Right atrium auricular region (tissue), 2 donors: ENCODE results near the gene MTREX. TPM values are rescaled to one million over a fixed set of nuclear protein-coding genes. Genes with fewer than 3 reads are reported as not detected.

Experiments
- DNase-seq: peaks from one replicate; pipeline ENCODE4 v3.0.0-alpha.2; 2019; ENCODE audit warnings: low spot score
- H3K27ac ChIP-seq, 2 donors: fragments of 200-600 bp; sonication (generic); 1 replicate in 1 of 2; 2 replicates in 1 of 2; pipeline ENCODE4 v1.5.1; 2016 to 2019
- H3K27me3 ChIP-seq, 2 donors: fragments of 200-600 bp; sonication (generic); one replicate each; pipeline versions ENCODE4 v1.5.1 to v1.6.0; 2017 to 2019
- H3K36me3 ChIP-seq: fragments of 200-600 bp; sonication (generic); one replicate; pipeline ENCODE4 v1.5.1; 2016
- H3K4me1 ChIP-seq, 2 donors: fragments of 200-600 bp; sonication (generic); one replicate each; pipeline versions ENCODE4 v1.5.1 to v1.6.0; 2017 to 2019
- H3K4me3 ChIP-seq, 2 donors: fragments of 200-600 bp; sonication (generic); 1 replicate in 1 of 2; 2 replicates in 1 of 2; pipeline ENCODE4 v1.5.1; 2017 to 2019; ENCODE audit warnings: mild to moderate bottlenecking in 1 of 2, moderate library complexity in 1 of 2
- H3K9me3 ChIP-seq, 2 donors: fragments of 200-600 bp; sonication (generic); one replicate each; pipeline ENCODE4 v1.5.1; 2019
- total RNA-seq, 2 donors: library from RNA; depleted of rRNA; stranded (reverse); fragments of >200 nt; gene quantifications; one replicate each; pipeline ENCODE4 v1.1.0, GENCODE V29; 2016
- TF ChIP-seq, protein P1 (sequence below), 2 donors: fragments of 200-600 bp; sonication (generic); IDR thresholded peaks; one replicate each; pipeline ENCODE4 v1.5.1; 2019; ENCODE audit warnings: antibody characterized with exemption in 2 of 2

The MTREX gene
- total RNA-seq, 2 donors from 2014 or later = 56.7 to 86.0 TPM

- Histone ChIP-seq H3K36me3 (peaks cover 44% of the 10 kb centered on the region), H3K4me3 (no peak overlapping the region), H3K27ac (no peak overlapping the region), H3K27me3 (no peaks in the 10 kb centered on the region), H3K4me1 (no peaks in the 10 kb centered on the region), H3K9me3 (no peaks in the 10 kb centered on the region)
- TF ChIP-seq, protein P1, sequence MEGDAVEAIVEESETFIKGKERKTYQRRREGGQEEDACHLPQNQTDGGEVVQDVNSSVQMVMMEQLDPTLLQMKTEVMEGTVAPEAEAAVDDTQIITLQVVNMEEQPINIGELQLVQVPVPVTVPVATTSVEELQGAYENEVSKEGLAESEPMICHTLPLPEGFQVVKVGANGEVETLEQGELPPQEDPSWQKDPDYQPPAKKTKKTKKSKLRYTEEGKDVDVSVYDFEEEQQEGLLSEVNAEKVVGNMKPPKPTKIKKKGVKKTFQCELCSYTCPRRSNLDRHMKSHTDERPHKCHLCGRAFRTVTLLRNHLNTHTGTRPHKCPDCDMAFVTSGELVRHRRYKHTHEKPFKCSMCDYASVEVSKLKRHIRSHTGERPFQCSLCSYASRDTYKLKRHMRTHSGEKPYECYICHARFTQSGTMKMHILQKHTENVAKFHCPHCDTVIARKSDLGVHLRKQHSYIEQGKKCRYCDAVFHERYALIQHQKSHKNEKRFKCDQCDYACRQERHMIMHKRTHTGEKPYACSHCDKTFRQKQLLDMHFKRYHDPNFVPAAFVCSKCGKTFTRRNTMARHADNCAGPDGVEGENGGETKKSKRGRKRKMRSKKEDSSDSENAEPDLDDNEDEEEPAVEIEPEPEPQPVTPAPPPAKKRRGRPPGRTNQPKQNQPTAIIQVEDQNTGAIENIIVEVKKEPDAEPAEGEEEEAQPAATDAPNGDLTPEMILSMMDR (IDR thresholded peaks at IDR 0.05) = no peak
- DNase-seq = no peak
Observed at GRCh38 chr5:55402199-55402598, 94.4 kb downstream of the MTREX start.

GRCh38 chr5:55406292-55406691, 98.5 kb downstream of the MTREX start:
- Histone ChIP-seq H3K4me3 (no peak overlapping the region), H3K27me3 (no peaks in the 10 kb centered on the region), H3K4me1 (peaks cover 0 to 6% of the 10 kb centered on the region in 2 donors), H3K9me3 (no peaks in the 10 kb centered on the region), H3K27ac (no peak overlapping the region), H3K36me3 (peaks cover 41% of the 10 kb centered on the region)
- DNase-seq = no peak
- TF ChIP-seq, protein P1 (IDR thresholded peaks at IDR 0.05) = no peak

- no peaks in the 10 kb centered on the region for H3K9me3 ChIP-seq
- no peaks in the 10 kb centered on the region for H3K27me3 ChIP-seq
- H3K36me3 ChIP-seq = peaks cover 32% of the 10 kb centered on the region
- TF ChIP-seq, protein P1 (IDR thresholded peaks at IDR 0.05) = peak; percentile 42 to 77
- no peak for DNase-seq
- H3K27ac ChIP-seq = no peak overlapping the region
- no peak overlapping the region for H3K4me3 ChIP-seq
- peaks cover 0 to 6% of the 10 kb centered on the region in 2 donors for H3K4me1 ChIP-seq
Observed at GRCh38 chr5:55407059-55407684, 99.4 kb downstream of the MTREX start.

GRCh38 chr5:55407984-55408383, 100.2 kb downstream of the MTREX start:
- H3K27me3 ChIP-seq = no peaks in the 10 kb centered on the region
- H3K27ac ChIP-seq = no peak overlapping the region
- no peak for DNase-seq
- peaks cover 0 to 6% of the 10 kb centered on the region in 2 donors for H3K4me1 ChIP-seq
- TF ChIP-seq, protein P1 (IDR thresholded peaks at IDR 0.05) = no peak
- H3K4me3 ChIP-seq = no peak overlapping the region
- no peaks in the 10 kb centered on the region for H3K9me3 ChIP-seq
- H3K36me3 ChIP-seq = peaks cover 28% of the 10 kb centered on the region

GRCh38 chr5:55409775-55410174, 102.0 kb downstream of the MTREX start:
- Histone ChIP-seq H3K4me1 (peaks cover 0 to 6% of the 10 kb centered on the region in 2 donors), H3K9me3 (no peaks in the 10 kb centered on the region), H3K27ac (no peak overlapping the region), H3K4me3 (no peak overlapping the region), H3K27me3 (no peaks in the 10 kb centered on the region), H3K36me3 (peaks cover 19% of the 10 kb centered on the region)
- TF ChIP-seq, protein P1 (IDR thresholded peaks at IDR 0.05) = no peak
- no peak for DNase-seq

GRCh38 chr5:55410845-55411244, 103.1 kb downstream of the MTREX start:
- H3K36me3 ChIP-seq = peaks cover 9% of the 10 kb centered on the region
- no peak for DNase-seq
- no peaks in the 10 kb centered on the region for H3K27me3 ChIP-seq
- TF ChIP-seq, protein P1 (IDR thresholded peaks at IDR 0.05) = no peak
- H3K9me3 ChIP-seq = no peaks in the 10 kb centered on the region
- no peak overlapping the region for H3K4me3 ChIP-seq
- H3K27ac ChIP-seq = no peak overlapping the region
- H3K4me1 ChIP-seq = peaks cover 0 to 6% of the 10 kb centered on the region in 2 donors
